ENCODE data around the gene CYP3A4.
A peak's percentile ranks its signal among the peaks of the same experiment; 100 is the strongest.
"Not testable (repeated sequence)": the region's sequence is repeated elsewhere in the genome, so short reads cannot be mapped to it uniquely, and the experiment has no call there.

CYP3A4 gene

GRCh38 chr7:99805641-99806040 lies 21.7 kb upstream of the CYP3A4 start:
- Mint-ChIP-seq H3K4me3 (no peak overlapping the region), H3K27me3 (peaks cover 53% of the 10 kb centered on the region), H3K36me3 (ENCODE audit: low read depth) (no peaks in the 10 kb centered on the region), H3K27ac (no peak overlapping the region), H3K9me3 (peaks cover 9% of the 10 kb centered on the region), H3K4me1 (no peaks in the 10 kb centered on the region)
- no peak for DNase-seq
- ATAC-seq = no peak

- not testable (repeated sequence) for H3K4me3 Mint-ChIP-seq, H3K27ac Mint-ChIP-seq, ATAC-seq
Observed at GRCh38 chr7:99803118-99803517, 19.1 kb upstream of the CYP3A4 start.

GRCh38 chr7:99801407-99801806 lies 17.4 kb upstream of the CYP3A4 start:
- not testable (repeated sequence) for ATAC-seq; DNase-seq; H3K9me3 Mint-ChIP-seq; H3K27ac Mint-ChIP-seq; H3K4me3 Mint-ChIP-seq; H3K36me3 Mint-ChIP-seq (ENCODE audit: low read depth); H3K4me1 Mint-ChIP-seq
- H3K27me3 Mint-ChIP-seq = peaks cover 47% of the 10 kb centered on the region

More at GRCh38 chr7:99803118-99803517, 19.1 kb upstream of the CYP3A4 start:
- not testable (repeated sequence) for H3K36me3 Mint-ChIP-seq (ENCODE audit: low read depth); DNase-seq; H3K9me3 Mint-ChIP-seq; H3K4me1 Mint-ChIP-seq
- H3K27me3 Mint-ChIP-seq = peaks cover 52% of the 10 kb centered on the region

GRCh38 chr7:99798972-99799371 lies 15.0 kb upstream of the CYP3A4 start:
- H3K4me1 Mint-ChIP-seq = no peaks in the 10 kb centered on the region
- no peak for DNase-seq
- H3K36me3 Mint-ChIP-seq (ENCODE audit: low read depth) = no peaks in the 10 kb centered on the region
- no peaks in the 10 kb centered on the region for H3K9me3 Mint-ChIP-seq
- peaks cover 26% of the 10 kb centered on the region for H3K27me3 Mint-ChIP-seq
- no peak for ATAC-seq
- no peak overlapping the region for H3K4me3 Mint-ChIP-seq
- H3K27ac Mint-ChIP-seq = no peak overlapping the region

- H3K36me3 Mint-ChIP-seq (ENCODE audit: low read depth); H3K4me3 Mint-ChIP-seq; H3K27me3 Mint-ChIP-seq: not testable (repeated sequence)
Observed at GRCh38 chr7:99795864-99796263, 11.9 kb upstream of the CYP3A4 start.

GRCh38 chr7:99794585-99795502 lies 10.9 kb upstream of the CYP3A4 start:
- no peaks in the 10 kb centered on the region for H3K9me3 Mint-ChIP-seq
- ATAC-seq (no peak), DNase-seq (no peak)
- H3K4me1 Mint-ChIP-seq = peaks cover 10% of the 10 kb centered on the region
- H3K4me3 Mint-ChIP-seq = no peak overlapping the region
- no peak overlapping the region for H3K27ac Mint-ChIP-seq
- no peaks in the 10 kb centered on the region for H3K36me3 Mint-ChIP-seq (ENCODE audit: low read depth)
- peaks cover 4% of the 10 kb centered on the region for H3K27me3 Mint-ChIP-seq

More at GRCh38 chr7:99795864-99796263, 11.9 kb upstream of the CYP3A4 start:
- ATAC-seq, H3K27ac Mint-ChIP-seq, H3K4me1 Mint-ChIP-seq, DNase-seq, H3K9me3 Mint-ChIP-seq: not testable (repeated sequence)

GRCh38 chr7:99793443-99793842 lies 9.5 kb upstream of the CYP3A4 start:
- Mint-ChIP-seq H3K27ac (no peak overlapping the region), H3K36me3 (ENCODE audit: low read depth) (peaks cover 2% of the 10 kb centered on the region), H3K27me3 (peaks cover 6% of the 10 kb centered on the region), H3K4me1 (peaks cover 24% of the 10 kb centered on the region), H3K4me3 (no peak overlapping the region), H3K9me3 (no peaks in the 10 kb centered on the region)
- DNase-seq (no peak), ATAC-seq (no peak)

- H3K27me3 Mint-ChIP-seq = peaks cover 6% of the 10 kb centered on the region
- no peak for DNase-seq
- H3K9me3 Mint-ChIP-seq = no peaks in the 10 kb centered on the region
- H3K4me3 Mint-ChIP-seq = no peak overlapping the region
- peaks cover 28% of the 10 kb centered on the region for H3K4me1 Mint-ChIP-seq
- H3K27ac Mint-ChIP-seq = no peak overlapping the region
- no peak for ATAC-seq
- peaks cover 2% of the 10 kb centered on the region for H3K36me3 Mint-ChIP-seq (ENCODE audit: low read depth)
Observed at GRCh38 chr7:99792967-99793366, 9.0 kb upstream of the CYP3A4 start.

- Mint-ChIP-seq H3K9me3 (no peaks in the 10 kb centered on the region), H3K27me3 (peaks cover 6% of the 10 kb centered on the region), H3K27ac (no peak overlapping the region), H3K4me1 (peaks cover 38% of the 10 kb centered on the region), H3K4me3 (no peak overlapping the region), H3K36me3 (ENCODE audit: low read depth) (peaks cover 2% of the 10 kb centered on the region)
- ATAC-seq = peak; percentile 67
- no peak for DNase-seq
Observed at GRCh38 chr7:99791667-99792369, 7.8 kb upstream of the CYP3A4 start.

GRCh38 chr7:99791021-99791420 lies 7.0 kb upstream of the CYP3A4 start:
- ATAC-seq (no peak), DNase-seq (no peak)
- Mint-ChIP-seq H3K9me3 (no peaks in the 10 kb centered on the region), H3K36me3 (ENCODE audit: low read depth) (peaks cover 2% of the 10 kb centered on the region), H3K27ac (no peak overlapping the region), H3K4me1 (peaks cover 38% of the 10 kb centered on the region), H3K27me3 (peaks cover 6% of the 10 kb centered on the region), H3K4me3 (no peak overlapping the region)

- H3K9me3 Mint-ChIP-seq = no peaks in the 10 kb centered on the region
- ATAC-seq = no peak
- H3K27me3 Mint-ChIP-seq = peaks cover 5% of the 10 kb centered on the region
- peak overlapping the region; percentile 17 for H3K27ac Mint-ChIP-seq
- no peak overlapping the region for H3K4me3 Mint-ChIP-seq
- peaks cover 2% of the 10 kb centered on the region for H3K36me3 Mint-ChIP-seq (ENCODE audit: low read depth)
- peaks cover 38% of the 10 kb centered on the region for H3K4me1 Mint-ChIP-seq
- no peak for DNase-seq
Observed at GRCh38 chr7:99790407-99790806, 6.4 kb upstream of the CYP3A4 start.

GRCh38 chr7:99789441-99790070 lies 5.6 kb upstream of the CYP3A4 start:
- Mint-ChIP-seq H3K4me3 (no peak overlapping the region), H3K27me3 (peaks cover 6% of the 10 kb centered on the region), H3K36me3 (ENCODE audit: low read depth) (peaks cover 2% of the 10 kb centered on the region), H3K4me1 (peaks cover 38% of the 10 kb centered on the region), H3K9me3 (no peaks in the 10 kb centered on the region), H3K27ac (peak overlapping the region; percentile 17)
- ATAC-seq (no peak), DNase-seq (no peak)

- peak; percentile 84 for ATAC-seq
- peaks cover 38% of the 10 kb centered on the region for H3K4me1 Mint-ChIP-seq
- peak overlapping the region; percentile 79 for H3K27ac Mint-ChIP-seq
- H3K4me3 Mint-ChIP-seq = peak overlapping the region; percentile 18
- peaks cover 8% of the 10 kb centered on the region for H3K27me3 Mint-ChIP-seq
- H3K9me3 Mint-ChIP-seq = no peaks in the 10 kb centered on the region
- DNase-seq = no peak
- H3K36me3 Mint-ChIP-seq (ENCODE audit: low read depth) = peaks cover 2% of the 10 kb centered on the region
Observed at GRCh38 chr7:99788554-99788953, 4.6 kb upstream of the CYP3A4 start.

- ATAC-seq = no peak
- H3K27ac Mint-ChIP-seq = no peak overlapping the region
- no peaks in the 10 kb centered on the region for H3K9me3 Mint-ChIP-seq
- peaks cover 2% of the 10 kb centered on the region for H3K36me3 Mint-ChIP-seq (ENCODE audit: low read depth)
- H3K27me3 Mint-ChIP-seq = peaks cover 12% of the 10 kb centered on the region
- no peak overlapping the region for H3K4me3 Mint-ChIP-seq
- peaks cover 42% of the 10 kb centered on the region for H3K4me1 Mint-ChIP-seq
- no peak for DNase-seq
Observed at GRCh38 chr7:99786726-99787335, 2.8 kb upstream of the CYP3A4 start.
